ENCODE measurements around the gene POP4. TPM values are rescaled to one million over a fixed set of nuclear protein-coding genes. Genes with fewer than 3 reads are reported as not detected.

The POP4 gene
- total and polyA plus RNA-seq, 2 of the 4 experiments (the other 2 are of a cell fraction) = 65.1 to 87.2 TPM

DNA sequence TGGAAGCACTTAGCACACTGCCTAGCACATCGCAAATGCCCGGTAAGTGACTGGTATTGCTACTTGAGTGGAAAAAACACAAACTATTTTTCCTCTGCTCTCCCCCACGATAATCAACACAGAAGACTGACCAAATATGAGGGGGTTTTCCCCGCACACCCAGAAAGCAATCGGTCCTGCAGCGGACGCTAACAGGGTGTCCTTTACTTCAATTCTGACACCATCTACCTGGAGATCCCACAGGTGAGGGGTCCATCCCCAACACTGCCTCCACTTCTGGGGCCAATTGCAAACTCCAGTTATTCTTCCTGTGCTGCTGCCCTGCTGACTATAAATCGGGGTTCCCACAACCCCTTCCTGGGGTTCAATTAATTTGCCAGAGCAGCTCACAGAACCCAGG, 33.0 kb downstream of the POP4 start:
- H2BK5ac ChIP-seq (ENCODE audit: low read depth, low read length, poor library complexity, severe bottlenecking) = no peak overlapping the region
- H2AK9ac ChIP-seq (replicated peaks; ENCODE audit: low read depth, low read length, poor library complexity) = no peak overlapping the region
- no peak overlapping the region for H3K4me2 ChIP-seq (ENCODE audit: low read depth, low read length)
- H3K4ac ChIP-seq (ENCODE audit: low read depth, low read length) = no peak overlapping the region
- WGBS, 2 experiments (ENCODE audit: extremely low coverage in 2 of 2, insufficient read length in 1 of 2) = 69% methylated on average over 3 of the region's 8 CpGs; no CpG with 5 or more reads in 1 of the 2 experiments
- no peak overlapping the region for H4K8ac ChIP-seq (ENCODE audit: low read depth in 2 of 2, low read length in 2 of 2)
- H3K18ac ChIP-seq (ENCODE audit: low read depth, low read length) = no peak overlapping the region
- H4K91ac ChIP-seq (ENCODE audit: insufficient read depth, low read depth, low read length) = no peak overlapping the region
- no peak overlapping the region for H3K23ac ChIP-seq (ENCODE audit: low read depth, low read length)
- POLR2A ChIA-PET (ENCODE audit: unreplicated experiment) = no interaction called here
- no peaks in the 10 kb centered on the region for H4K20me1 ChIP-seq (ENCODE audit: insufficient read depth, low read length)
- H3K4me1 ChIP-seq (ENCODE audit: control insufficient read depth, insufficient read depth, low read length) = no peaks in the 10 kb centered on the region; the same call in 1 of the 2 replicates
- no peaks in the 10 kb centered on the region for H3K9me3 ChIP-seq (ENCODE audit: control insufficient read depth, insufficient read depth, low read length)
- H4K5ac ChIP-seq (ENCODE audit: low read depth, low read length) = no peak overlapping the region
- no peaks in the 10 kb centered on the region for H3K36me3 ChIP-seq (ENCODE audit: control insufficient read depth, insufficient read depth, low read length)
- H2BK20ac ChIP-seq (ENCODE audit: low read depth, low read length) = no peak overlapping the region
- dilution Hi-C loops (cut with HindIII; ENCODE audit: low sequenced_read_pairs, unreplicated experiment) = no loop called here
- H3K27me3 ChIP-seq (ENCODE audit: control insufficient read depth, insufficient read depth, low read length) = peaks cover 8% of the 10 kb centered on the region
- H2AK5ac ChIP-seq (ENCODE audit: low read depth, low read length) = no peak overlapping the region
- H3K9ac ChIP-seq (ENCODE audit: low read depth, low read length) = no peak overlapping the region
- intact Hi-C loops (cut with micrococcal nuclease) = no loop called here
- H3K56ac ChIP-seq (ENCODE audit: extremely low read depth, insufficient read depth, low read length) = no peak overlapping the region
- H3K4me3 ChIP-seq (ENCODE audit: insufficient read depth, low read depth, low read length) = no peak overlapping the region
- in situ Hi-C loops (cut with MboI; ENCODE audit: low sequenced_read_pairs) = no loop called here
- CTCF ChIA-PET = no interaction called here
- no peaks in the 10 kb centered on the region for H3K79me1 ChIP-seq (ENCODE audit: low read depth in 1 of 2, low read length in 2 of 2)
- no peak overlapping the region for H3K27ac ChIP-seq (ENCODE audit: insufficient read depth, low read length)
- no peak overlapping the region for H3K14ac ChIP-seq (replicated peaks; ENCODE audit: low read depth, low read length)
- TF ChIP-seq, protein P1, sequence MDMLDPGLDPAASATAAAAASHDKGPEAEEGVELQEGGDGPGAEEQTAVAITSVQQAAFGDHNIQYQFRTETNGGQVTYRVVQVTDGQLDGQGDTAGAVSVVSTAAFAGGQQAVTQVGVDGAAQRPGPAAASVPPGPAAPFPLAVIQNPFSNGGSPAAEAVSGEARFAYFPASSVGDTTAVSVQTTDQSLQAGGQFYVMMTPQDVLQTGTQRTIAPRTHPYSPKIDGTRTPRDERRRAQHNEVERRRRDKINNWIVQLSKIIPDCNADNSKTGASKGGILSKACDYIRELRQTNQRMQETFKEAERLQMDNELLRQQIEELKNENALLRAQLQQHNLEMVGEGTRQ (IDR thresholded peaks at IDR 0.05; ENCODE audit: low read depth, low read length) = no peak
- TF ChIP-seq ELK1 (IDR thresholded peaks at IDR 0.05; ENCODE audit: borderline replicate concordance, low read depth, low read length) (no peak), CHD1 (IDR thresholded peaks at IDR 0.05; ENCODE audit: low read depth, low read length) (no peak), BHLHE40 (IDR thresholded peaks at IDR 0.05; ENCODE audit: low read depth, low read length) (no peak), NFE2L2 (IDR thresholded peaks at IDR 0.05; ENCODE audit: low read depth, low read length) (no peak), RAD21 (IDR thresholded peaks at IDR 0.05; ENCODE audit: low read length) (no peak)
- TF ChIP-seq, protein P2, sequence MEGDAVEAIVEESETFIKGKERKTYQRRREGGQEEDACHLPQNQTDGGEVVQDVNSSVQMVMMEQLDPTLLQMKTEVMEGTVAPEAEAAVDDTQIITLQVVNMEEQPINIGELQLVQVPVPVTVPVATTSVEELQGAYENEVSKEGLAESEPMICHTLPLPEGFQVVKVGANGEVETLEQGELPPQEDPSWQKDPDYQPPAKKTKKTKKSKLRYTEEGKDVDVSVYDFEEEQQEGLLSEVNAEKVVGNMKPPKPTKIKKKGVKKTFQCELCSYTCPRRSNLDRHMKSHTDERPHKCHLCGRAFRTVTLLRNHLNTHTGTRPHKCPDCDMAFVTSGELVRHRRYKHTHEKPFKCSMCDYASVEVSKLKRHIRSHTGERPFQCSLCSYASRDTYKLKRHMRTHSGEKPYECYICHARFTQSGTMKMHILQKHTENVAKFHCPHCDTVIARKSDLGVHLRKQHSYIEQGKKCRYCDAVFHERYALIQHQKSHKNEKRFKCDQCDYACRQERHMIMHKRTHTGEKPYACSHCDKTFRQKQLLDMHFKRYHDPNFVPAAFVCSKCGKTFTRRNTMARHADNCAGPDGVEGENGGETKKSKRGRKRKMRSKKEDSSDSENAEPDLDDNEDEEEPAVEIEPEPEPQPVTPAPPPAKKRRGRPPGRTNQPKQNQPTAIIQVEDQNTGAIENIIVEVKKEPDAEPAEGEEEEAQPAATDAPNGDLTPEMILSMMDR (conservative IDR thresholded peaks at IDR 0.05; ENCODE audit: low read depth, low read length) = no peak
- no peak overlapping the region for H2AFZ ChIP-seq (replicated peaks; ENCODE audit: low read length, poor library complexity)
- ATAC-seq (ENCODE audit: low read depth) (no peak), DNase-seq (no peak)
- H3K9me1 ChIP-seq (ENCODE audit: insufficient read depth, low read length) = no peaks in the 10 kb centered on the region
- no peak overlapping the region for H2BK15ac ChIP-seq (ENCODE audit: low read depth, low read length)
- no peak overlapping the region for H2BK120ac ChIP-seq (ENCODE audit: low read depth, low read length)
- no TSS peak for BruUV-seq (replicated peaks)
